ENCODE measurements around the gene SMIM31.

SMIM31 gene

DNA sequence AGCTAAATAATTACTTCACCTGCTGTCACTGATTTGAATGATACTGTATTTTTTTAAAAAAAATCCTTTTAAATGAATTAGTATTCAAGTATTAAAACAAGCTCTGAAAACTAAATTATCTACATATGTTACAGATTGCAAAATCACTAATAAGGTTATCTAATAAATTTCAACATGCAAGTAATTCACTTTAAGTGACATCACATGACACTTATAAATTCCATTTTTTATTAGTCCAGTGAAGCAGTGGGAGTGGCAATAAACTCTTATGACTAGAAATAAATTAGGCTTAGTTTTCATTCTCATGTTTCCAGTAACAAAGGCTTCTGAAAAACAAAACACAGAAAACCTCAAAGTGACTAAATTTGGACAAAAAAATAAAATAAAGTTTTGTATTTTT is 36.3 kb downstream of the SMIM31 start:
- DNase-seq: no peak

DNA sequence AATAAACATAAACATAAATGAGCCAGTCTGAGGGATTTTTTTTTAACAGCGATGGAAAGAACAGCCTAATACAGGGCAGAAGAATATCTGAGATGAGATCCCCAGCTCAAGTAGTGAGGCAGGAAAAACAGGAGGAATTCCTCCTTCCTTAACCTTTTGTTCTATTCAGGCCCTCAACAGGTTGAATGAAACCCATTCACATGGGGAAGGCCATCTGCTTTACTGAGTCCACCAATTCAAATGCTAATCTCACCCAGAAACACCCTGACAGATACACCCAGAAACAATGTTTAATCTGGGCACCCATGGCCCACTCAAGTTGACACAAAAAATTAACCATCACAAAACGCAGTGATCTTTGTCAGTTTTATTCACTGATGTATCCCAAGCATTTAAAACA is 45.5 kb downstream of the SMIM31 start:
- DNase-seq: no peak

DNA sequence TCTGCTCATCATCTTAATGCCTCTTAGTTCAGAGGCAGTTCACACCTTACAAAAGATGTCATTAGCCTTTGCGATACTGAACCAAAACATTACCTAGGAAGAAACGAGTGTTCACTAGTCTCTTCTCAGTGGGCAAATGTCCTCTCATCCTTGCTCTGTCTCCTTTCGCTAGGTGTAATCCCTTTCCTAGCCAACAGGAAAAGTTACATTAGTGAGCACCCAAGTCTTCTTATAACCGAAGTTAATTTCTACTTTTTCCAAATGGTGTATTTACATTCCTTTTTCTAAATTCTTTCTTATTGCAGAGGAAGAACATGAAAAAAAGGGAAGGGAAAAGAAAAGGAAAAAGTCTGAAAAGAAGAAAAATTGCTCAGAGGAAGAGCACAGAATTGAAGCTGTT is 46.9 kb downstream of the SMIM31 start:
- DNase-seq: no peak

DNA sequence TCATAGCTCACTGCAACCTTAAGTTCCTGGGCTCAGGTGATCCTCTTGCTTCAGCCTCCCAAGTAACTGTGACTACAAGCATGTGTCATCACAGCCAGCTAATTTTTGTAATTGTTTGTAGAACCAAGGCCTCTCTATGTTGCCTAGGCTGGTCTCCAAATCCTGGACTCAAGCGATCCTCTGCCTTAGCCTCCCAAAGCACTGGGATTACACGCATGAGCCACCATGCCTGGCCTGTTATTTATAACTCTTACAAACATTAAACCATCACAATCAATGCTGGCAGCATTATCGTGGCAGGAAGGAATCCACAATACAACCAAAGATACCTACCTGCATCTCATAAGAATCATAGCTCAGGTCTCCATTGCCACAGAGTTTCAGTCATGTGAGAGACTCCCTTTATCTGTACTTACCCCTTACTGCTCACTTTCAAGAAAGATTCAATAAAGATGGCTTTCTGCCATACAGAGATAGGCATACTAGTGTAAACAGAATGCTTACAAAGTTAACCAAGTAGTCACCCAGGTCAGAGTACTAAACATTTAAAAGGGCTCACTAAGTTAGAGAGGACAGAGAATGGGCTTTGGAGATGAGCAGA is 48.5 kb downstream of the SMIM31 start:
- DNase-seq: no peak

DNA sequence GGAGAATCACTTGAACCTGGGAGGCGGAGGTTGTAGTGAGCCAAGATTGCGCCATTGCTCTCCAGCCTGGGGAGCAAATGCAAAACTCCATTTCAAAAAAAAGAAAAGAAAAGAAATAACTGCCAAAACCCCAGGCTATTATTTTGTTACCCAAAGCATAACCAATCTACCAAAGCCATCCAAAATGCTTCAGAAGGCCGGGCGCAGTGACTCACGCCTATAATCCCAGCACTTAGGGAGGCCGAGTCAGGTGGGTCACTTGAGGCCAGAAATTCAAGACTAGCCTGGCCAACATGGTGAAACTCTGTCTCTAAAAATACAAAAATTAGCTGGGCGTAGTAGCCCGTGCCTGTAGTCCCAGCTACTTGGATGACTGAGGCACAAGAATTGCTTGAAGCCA is 49.8 kb downstream of the SMIM31 start:
- no peak for DNase-seq

DNA sequence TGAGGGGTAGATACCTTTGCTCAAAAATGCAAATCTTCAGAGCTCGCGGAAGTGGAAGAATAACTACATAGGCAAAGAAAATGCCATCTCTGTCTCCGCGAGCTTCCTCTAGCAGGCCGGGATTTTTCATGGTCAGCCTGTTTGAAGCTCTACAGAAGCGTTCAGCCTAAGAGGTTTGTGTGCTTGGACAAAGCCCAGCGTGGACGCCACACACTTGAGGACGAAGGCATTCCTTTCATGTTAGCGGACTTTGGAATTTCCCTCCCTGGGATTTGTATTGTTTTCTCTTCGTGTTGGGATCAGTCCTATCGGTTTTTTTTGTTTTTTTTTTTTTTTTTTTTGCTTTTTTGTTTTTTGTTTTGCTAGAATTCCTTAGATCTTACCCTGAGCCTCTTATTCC is 53.7 kb downstream of the SMIM31 start:
- DNase-seq: no peak

DNA sequence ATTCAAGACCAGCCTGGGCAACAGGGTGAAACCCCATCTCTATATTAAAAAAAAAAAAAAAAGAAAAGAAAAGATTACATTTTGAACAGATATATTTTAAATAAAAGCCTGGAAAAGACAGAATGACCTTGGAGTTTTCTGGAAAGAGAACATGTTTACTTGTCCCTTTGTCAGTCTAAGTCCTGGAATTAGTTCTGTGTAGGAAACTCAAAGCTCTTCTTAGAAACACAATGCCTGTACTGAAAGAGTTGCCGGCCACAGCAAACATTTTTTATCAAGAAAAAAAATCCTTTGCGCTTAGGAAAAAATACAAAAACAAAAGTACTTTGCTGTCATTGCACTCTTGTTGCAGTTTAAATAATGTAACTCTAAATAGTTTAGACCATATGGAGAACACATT is 59.6 kb downstream of the SMIM31 start:
- DNase-seq: no peak

DNA sequence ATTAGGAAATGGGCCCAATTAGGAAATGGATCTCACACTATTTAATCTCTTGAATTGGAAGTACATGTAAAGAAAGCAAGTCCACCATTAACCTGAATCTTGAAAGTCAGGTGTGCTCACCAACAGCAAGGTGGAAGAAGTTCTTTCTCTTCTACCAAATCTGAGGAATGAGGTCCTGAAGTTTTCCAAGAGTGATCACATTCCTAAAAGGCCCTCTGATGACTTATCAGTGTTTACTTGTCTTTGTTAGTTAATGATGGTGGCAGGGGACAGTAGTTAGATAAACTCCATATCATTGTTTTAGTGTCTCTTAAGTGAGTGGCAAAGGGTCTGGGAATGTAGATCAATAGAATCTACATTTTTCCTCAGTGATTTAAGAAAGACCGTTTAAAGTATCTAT is 61.8 kb downstream of the SMIM31 start:
- DNase-seq: no peak

DNA sequence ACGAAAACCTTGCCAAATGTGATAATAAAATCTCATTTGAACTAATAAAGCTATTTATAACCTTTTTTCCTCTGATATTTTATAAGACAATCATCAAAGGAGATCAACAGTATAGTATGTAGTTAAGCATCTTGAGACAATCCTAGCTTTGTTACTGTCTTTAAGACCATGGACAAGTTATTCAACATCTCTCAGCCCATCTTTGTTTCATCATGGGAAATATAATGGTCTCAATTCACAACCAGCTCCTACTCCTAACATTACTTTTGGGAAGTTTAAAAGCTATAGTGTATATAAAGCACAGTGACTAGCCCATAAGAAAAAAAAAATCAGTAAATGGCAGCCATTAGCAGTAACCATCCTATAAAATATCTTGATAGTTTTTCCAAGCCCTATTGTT is 65.4 kb downstream of the SMIM31 start:
- no peak for DNase-seq

DNA sequence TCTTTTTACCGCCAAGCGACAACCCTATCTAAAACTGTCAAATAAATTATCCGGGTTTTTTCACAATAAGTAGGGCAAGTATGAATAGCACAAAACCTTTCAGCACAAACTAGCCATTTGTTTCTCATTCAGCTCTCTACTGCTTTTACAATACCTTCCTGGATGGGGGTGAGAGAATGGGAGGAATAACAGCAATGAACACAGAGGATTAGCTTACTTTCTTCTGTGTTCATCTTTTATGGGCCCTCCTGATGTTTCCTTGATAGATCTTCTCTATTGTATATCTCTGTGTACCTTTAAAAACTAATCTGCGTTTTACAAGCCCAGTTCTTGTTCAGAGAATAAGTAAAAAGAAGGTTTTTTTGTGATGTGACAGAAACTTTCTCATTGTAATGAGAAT is 67.8 kb downstream of the SMIM31 start:
- no peak for DNase-seq

DNA sequence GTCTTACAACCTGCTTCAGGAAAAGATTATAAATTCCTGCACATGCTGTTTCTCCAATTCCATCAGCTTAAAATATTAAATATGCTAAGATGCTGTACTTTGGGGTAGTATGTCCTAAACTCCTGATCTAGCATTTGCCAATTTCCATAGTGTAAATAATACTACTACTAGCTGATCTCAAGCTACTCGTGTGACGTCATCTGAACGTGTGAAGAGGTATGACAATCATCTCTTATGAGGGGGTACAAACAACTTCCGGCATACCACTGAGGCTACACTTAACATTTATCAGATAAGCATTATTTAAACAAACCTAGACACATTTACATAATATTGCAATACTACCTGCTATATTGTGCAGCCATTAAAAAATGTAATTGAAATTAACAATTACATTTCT is 70.7 kb downstream of the SMIM31 start:
- DNase-seq: no peak

DNA sequence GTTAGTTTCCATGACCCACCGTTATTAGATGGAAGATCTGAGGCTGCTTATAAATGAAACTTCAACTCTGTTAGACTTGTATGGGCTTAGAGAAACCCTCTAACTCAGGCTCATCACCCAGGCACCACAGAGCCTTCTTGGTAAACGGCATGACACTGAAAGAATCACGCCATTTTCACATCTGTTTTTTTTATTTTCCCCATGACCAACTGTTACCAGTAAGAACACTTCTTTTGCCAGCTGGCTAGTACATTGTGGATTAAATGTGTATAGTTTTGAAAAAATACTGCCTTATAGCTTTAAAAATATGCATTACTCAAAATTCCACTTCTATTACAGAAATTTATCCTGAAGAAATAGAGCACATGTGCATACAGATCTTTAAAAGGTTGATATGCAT is 75.0 kb downstream of the SMIM31 start:
- DNase-seq: no peak

DNA sequence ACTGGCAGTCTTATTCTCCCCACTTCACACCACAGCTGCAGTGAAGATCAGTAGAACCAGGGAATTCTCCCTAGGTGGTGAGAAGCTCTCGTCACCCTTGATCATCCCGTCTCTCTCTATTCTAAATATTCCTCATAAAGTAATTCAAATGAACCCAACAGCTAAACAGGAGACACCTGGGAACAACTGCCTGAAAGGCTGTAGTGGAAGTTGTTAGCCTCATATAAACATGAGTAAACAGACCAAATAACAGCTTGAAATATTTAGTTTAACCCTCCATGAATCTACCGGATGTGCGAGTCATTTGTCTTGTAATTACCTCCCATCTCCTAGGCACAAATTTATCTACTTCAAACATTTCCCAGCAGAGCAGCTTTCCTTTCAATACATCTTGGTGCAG is 92.6 kb downstream of the SMIM31 start:
- DNase-seq: no peak

DNA sequence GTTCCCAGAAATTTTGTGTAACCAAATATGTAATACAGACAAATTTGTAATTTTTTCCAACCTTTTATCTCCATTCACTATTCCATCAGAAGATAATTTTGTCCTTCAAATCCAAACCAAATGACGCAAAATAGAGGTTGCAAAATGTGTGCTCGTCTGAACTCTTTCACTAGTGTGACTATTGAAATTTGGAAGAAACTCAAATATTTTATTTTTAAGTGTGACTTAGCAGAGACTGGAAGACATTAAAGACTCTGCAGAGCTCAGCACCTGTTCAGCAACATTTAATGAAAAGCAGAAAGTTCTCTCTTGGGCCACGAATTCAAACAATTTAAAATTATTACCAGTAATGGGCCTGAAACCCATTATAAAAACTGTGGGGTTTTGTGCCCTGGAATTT is 93.1 kb downstream of the SMIM31 start:
- no peak for DNase-seq

DNA sequence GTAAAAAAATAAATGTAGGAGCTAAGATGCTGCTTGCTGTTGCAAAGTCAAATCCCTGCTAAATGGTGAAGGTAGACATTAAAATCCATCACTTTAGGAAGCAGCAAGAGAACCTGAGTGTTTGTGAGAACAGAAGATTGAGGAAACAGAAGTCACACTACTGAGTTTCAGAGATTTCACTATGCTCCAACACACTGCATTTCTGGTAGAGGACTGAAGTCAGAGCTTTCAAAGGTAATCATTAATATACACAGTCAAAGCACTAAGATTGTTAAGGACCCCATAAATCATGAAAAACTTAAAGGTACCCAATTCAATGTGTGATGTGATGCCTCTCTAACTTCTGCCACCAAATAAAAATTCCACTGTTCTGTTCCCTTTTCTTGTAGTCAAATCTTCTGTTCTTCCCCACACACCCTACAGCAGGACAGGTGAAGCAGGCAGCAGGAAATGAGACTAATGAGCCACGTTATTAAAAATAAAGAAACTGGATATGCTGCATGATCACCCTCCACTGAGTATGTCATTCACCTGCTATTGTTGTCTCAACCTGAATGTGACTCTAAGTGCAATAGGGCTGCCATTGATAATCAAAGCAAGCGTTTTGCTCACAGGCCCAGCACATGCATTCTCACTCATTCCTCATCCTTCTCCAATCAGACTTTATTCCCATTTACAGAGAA is 94.2 kb downstream of the SMIM31 start:
- no peak for DNase-seq
